Spleen (tissue), 11 donors: ENCODE measurements around the gene KLHL24. TPM values are rescaled to one million over a fixed set of nuclear protein-coding genes. Genes with fewer than 3 reads are reported as not detected.

Experiments
- DNase-seq: peaks from one replicate; pipeline ENCODE4 v3.0.0-alpha.2; 2020
- H3K27ac ChIP-seq, 8 donors: fragments of 200-600 bp; sonication (generic) in 7 of 8; 1 replicate in 4 of 8; 2 replicates in 4 of 8; pipeline versions ENCODE4 v1.5.0 to v1.8.0; 2016 to 2021; ENCODE audit warnings: inconsistent platforms in 4 of 8, mild to moderate bottlenecking in 4 of 8, moderate library complexity in 1 of 8
- H3K27me3 ChIP-seq, 7 donors: fragments of 200-600 bp; sonication (generic) in 6 of 7; replicated peaks in 1 of 7; 1 replicate in 4 of 7; 2 replicates in 3 of 7; pipeline versions ENCODE4 v1.5.0 to v1.8.0; 2016 to 2021; ENCODE audit warnings: inconsistent platforms in 3 of 7, mild to moderate bottlenecking in 1 of 7
- H3K36me3 ChIP-seq, 6 donors: fragments of 200-600 bp; sonication (generic) in 5 of 6; 1 replicate in 4 of 6; 2 replicates in 2 of 6; pipeline versions ENCODE4 v1.5.0 to v1.8.0; 2016 to 2021; ENCODE audit warnings: inconsistent platforms in 2 of 6
- H3K4me1 ChIP-seq, 6 donors: fragments of 200-600 bp; sonication (generic) in 5 of 6; 1 replicate in 3 of 6; 2 replicates in 3 of 6; pipeline versions ENCODE4 v1.5.0 to v1.8.0; 2016 to 2021; ENCODE audit warnings: inconsistent platforms in 3 of 6
- H3K4me3 ChIP-seq, 8 donors: fragments of 200-600 bp; sonication (generic) in 7 of 8; 1 replicate in 4 of 8; 2 replicates in 4 of 8; pipeline versions ENCODE4 v1.5.0 to v1.8.0; 2016 to 2021; ENCODE audit warnings: inconsistent platforms in 4 of 8, mild to moderate bottlenecking in 4 of 8, moderate library complexity in 2 of 8
- H3K9me3 ChIP-seq, 8 donors: fragments of 200-600 bp; sonication (generic) in 7 of 8; 1 replicate in 4 of 8; 2 replicates in 4 of 8; pipeline versions ENCODE4 v1.5.0 to v1.8.0; 2016 to 2021; ENCODE audit warnings: inconsistent platforms in 4 of 8
- POLR2A ChIP-seq, 3 donors: fragments of 450-650 bp; IDR thresholded peaks; one replicate each; pipeline ENCODE4 v1.5.1; 2017; ENCODE audit warnings: antibody characterized with exemption in 3 of 3, mild to moderate bottlenecking in 1 of 3
- POLR2AphosphoS5 ChIP-seq, 3 donors: sonication (generic); formaldehyde crosslinking; IDR thresholded peaks; one replicate each; pipeline ENCODE4 v1.5.1; 2017; ENCODE audit warnings: antibody characterized with exemption in 3 of 3
- WGBS, 5 donors: extraction: QIAGEN DNeasy Blood & Tissue Kit in 3 of 5; methylation state at CpG; one replicate each; pipeline versions ENCODE4 v1.1.5 to v1.1.7; 2013 to 2018; 5-methylcytosine and 5-hydroxymethylcytosine counted together
- intact Hi-C: fragments of 100-400 bp; cut with DNase I; formaldehyde crosslinking; loops from one replicate; pipeline ENCODE4 v1.15.0; 2023; ENCODE audit warnings: low total_unique reads
- polyA plus RNA-seq, 3 donors: library from polyadenylated mRNA; stranded (reverse); fragments of 200-250 nt; gene quantifications; one replicate each; pipeline ENCODE4 v1.2.1, GENCODE V29; 2013
- total RNA-seq, 7 donors: library from RNA; depleted of rRNA in 3 of 7; stranded (reverse); fragments of >200 nt in 3 of 7; fragmentation: NEBNext Ultra II Directional in 4 of 7; extraction: Animal tissue kit (Norgen Biotek cat#: 25700) in 4 of 7; gene quantifications; one replicate each; pipeline versions ENCODE4 v1.1.0 to v1.2.1, GENCODE V29; 2016 to 2021
- TF ChIP-seq, protein P1 (sequence below), 11 experiments: fragments of 200-600 bp in 7 of 11; fragments of 450-650 bp in 4 of 11; sonication (generic) in 4 of 11; IDR thresholded peaks in 8 of 11; conservative IDR thresholded peaks in 3 of 11; 1 replicate in 7 of 11; 2 replicates in 4 of 11; pipeline versions ENCODE4 v1.4.0 to v1.8.0; 2016 to 2021; ENCODE audit warnings: antibody characterized with exemption in 11 of 11, inconsistent platforms in 4 of 11, mild to moderate bottlenecking in 1 of 11
- donor health status: healthy with polysubstance abuse.
- donor health status: DM: no; HTN: no; CAD: no; lungs with moderate emphysema.
- donor health status: DM: no; HTN: no; CAD: no.
- donor health status: Bipolar disorder and iron deficiency.
- donor health status: healthy.
- donor health status: DM: no; HTN: no; CAD: no.
- donor health status: DM: yes; HTN: yes; CAD: no.

Gene KLHL24
- total and polyA plus RNA-seq, 10 donors: 5.0 to 148 (median 57.0) TPM

GRCh38 chr3:183613366-183614285 is 21.8 kb upstream of the KLHL24 start:
- TF ChIP-seq POLR2A (IDR thresholded peaks at IDR 0.05): no peak
- TF ChIP-seq POLR2AphosphoS5 (IDR thresholded peaks at IDR 0.05): no peak
- TF ChIP-seq, protein P1, sequence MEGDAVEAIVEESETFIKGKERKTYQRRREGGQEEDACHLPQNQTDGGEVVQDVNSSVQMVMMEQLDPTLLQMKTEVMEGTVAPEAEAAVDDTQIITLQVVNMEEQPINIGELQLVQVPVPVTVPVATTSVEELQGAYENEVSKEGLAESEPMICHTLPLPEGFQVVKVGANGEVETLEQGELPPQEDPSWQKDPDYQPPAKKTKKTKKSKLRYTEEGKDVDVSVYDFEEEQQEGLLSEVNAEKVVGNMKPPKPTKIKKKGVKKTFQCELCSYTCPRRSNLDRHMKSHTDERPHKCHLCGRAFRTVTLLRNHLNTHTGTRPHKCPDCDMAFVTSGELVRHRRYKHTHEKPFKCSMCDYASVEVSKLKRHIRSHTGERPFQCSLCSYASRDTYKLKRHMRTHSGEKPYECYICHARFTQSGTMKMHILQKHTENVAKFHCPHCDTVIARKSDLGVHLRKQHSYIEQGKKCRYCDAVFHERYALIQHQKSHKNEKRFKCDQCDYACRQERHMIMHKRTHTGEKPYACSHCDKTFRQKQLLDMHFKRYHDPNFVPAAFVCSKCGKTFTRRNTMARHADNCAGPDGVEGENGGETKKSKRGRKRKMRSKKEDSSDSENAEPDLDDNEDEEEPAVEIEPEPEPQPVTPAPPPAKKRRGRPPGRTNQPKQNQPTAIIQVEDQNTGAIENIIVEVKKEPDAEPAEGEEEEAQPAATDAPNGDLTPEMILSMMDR (IDR thresholded peaks at IDR 0.05 in 8 of 11, conservative IDR thresholded peaks at IDR 0.05 in 3 of 11): no peak

DNA sequence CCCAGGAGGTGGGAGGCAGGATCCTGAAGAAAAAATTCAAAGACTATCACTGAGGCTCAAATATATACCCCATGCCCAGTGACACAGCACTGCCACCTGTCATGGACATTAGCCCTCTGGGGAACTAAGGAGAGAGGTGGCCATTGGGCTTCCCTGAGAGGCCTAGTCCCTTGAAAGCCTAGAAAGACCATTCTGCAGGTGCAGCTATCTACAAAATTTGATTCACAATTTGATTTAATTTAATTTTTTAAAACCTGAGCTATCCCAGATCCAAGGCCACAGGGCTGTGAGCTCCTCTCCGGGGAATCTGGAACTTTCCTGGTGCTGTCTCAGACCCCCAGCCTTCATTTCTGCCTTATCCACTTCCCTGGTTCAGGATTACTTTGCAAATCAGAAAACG is 16.9 kb upstream of the KLHL24 start:
- peaks cover 0 to 9% (median 0%) of the 10 kb centered on the region in 8 donors for H3K9me3 ChIP-seq
- no peak overlapping the region for H3K27ac ChIP-seq
- no peaks in the 10 kb centered on the region for H3K4me1 ChIP-seq
- TF ChIP-seq POLR2AphosphoS5 (IDR thresholded peaks at IDR 0.05) (no peak), POLR2A (IDR thresholded peaks at IDR 0.05) (no peak)
- TF ChIP-seq, protein P1 (IDR thresholded peaks at IDR 0.05 in 8 of 11, conservative IDR thresholded peaks at IDR 0.05 in 3 of 11): no peak
- H3K27me3 ChIP-seq: no peaks in the 10 kb centered on the region
- no peak for DNase-seq
- no peak overlapping the region for H3K4me3 ChIP-seq
- intact Hi-C loops: no loop called here
- 91 to 98% (median 96%) methylated on average over 2 of the region's 2 CpGs for WGBS, 5 donors
- no peaks in the 10 kb centered on the region for H3K36me3 ChIP-seq

More at GRCh38 chr3:183613366-183614285, 21.8 kb upstream of the KLHL24 start:
- Histone ChIP-seq H3K4me1 (no peaks in the 10 kb centered on the region), H3K4me3 (no peak overlapping the region), H3K27me3 (no peaks in the 10 kb centered on the region), H3K27ac (no peak overlapping the region), H3K9me3 (no peaks in the 10 kb centered on the region), H3K36me3 (no peaks in the 10 kb centered on the region)
- WGBS, 5 donors: 82 to 92% (median 88%) methylated on average over 7 of the region's 7 CpGs
- intact Hi-C loops: no loop called here
- no peak for DNase-seq

GRCh38 chr3:183619010-183619409 is 16.4 kb upstream of the KLHL24 start:
- Histone ChIP-seq H3K9me3 (peaks cover 0 to 9% (median 0%) of the 10 kb centered on the region in 8 donors), H3K36me3 (no peaks in the 10 kb centered on the region), H3K27ac (no peak overlapping the region), H3K27me3 (no peaks in the 10 kb centered on the region), H3K4me1 (no peaks in the 10 kb centered on the region), H3K4me3 (no peak overlapping the region)
- 92 to 97% (median 95%) methylated on average over 4 of the region's 4 CpGs for WGBS, 5 donors
- no peak for DNase-seq
- TF ChIP-seq, protein P1 (IDR thresholded peaks at IDR 0.05 in 8 of 11, conservative IDR thresholded peaks at IDR 0.05 in 3 of 11): no peak
- TF ChIP-seq POLR2AphosphoS5 (IDR thresholded peaks at IDR 0.05) (no peak), POLR2A (IDR thresholded peaks at IDR 0.05) (no peak)
- intact Hi-C loops: no loop called here

GRCh38 chr3:183619624-183620251 is 15.7 kb upstream of the KLHL24 start:
- H3K36me3 ChIP-seq: no peaks in the 10 kb centered on the region
- no peak overlapping the region for H3K27ac ChIP-seq
- H3K9me3 ChIP-seq: peaks cover 0 to 9% (median 0%) of the 10 kb centered on the region in 8 donors
- no peaks in the 10 kb centered on the region for H3K27me3 ChIP-seq
- no peak for DNase-seq
- H3K4me3 ChIP-seq: no peak overlapping the region
- intact Hi-C loops: no loop called here
- no peaks in the 10 kb centered on the region for H3K4me1 ChIP-seq
- no peak for TF ChIP-seq POLR2AphosphoS5 (IDR thresholded peaks at IDR 0.05)
- no peak for TF ChIP-seq POLR2A (IDR thresholded peaks at IDR 0.05)
- TF ChIP-seq, protein P1 (IDR thresholded peaks at IDR 0.05 in 8 of 11, conservative IDR thresholded peaks at IDR 0.05 in 3 of 11): no peak
